Activated T-cell treated with anti-CD3 and anti-CD28 coated beads, Interleukin-2, amount 50 U/mL, for 48 hours (primary cell): ENCODE results near the gene SCO2.
A peak's percentile ranks its signal among the peaks of the same experiment; 100 is the strongest.

Source experiments
- DNase-seq, 2 experiments: peaks; one replicate each; pipeline ENCODE4 v3.0.0-alpha.2; 2020

The SCO2 gene

GRCh38 chr22:50518606-50519005, 6.8 kb downstream of the SCO2 start:
- DNase-seq: no peak

GRCh38 chr22:50517495-50518260, 7.7 kb downstream of the SCO2 start:
- DNase-seq: no peak

DNA sequence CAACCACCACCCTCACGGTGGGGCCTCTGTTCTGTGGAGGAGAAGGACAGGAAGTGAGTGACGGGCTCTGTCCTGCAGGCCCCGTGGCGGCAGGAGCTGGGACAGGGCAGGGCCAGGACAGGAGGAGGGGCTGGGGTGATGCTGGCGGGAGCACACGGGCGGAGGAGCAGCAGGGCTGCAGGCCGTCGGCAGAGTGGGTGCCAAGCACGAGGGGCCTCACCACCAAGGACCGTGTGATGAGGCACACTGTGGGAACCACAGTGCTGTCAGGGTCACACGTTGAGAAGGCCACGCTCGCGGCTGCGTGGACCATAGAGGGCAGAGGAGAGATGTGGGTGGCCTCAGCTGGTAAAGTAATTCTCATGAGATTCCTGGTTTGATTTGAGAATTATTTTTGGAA, 8.5 kb downstream of the SCO2 start:
- no peak for DNase-seq

DNA sequence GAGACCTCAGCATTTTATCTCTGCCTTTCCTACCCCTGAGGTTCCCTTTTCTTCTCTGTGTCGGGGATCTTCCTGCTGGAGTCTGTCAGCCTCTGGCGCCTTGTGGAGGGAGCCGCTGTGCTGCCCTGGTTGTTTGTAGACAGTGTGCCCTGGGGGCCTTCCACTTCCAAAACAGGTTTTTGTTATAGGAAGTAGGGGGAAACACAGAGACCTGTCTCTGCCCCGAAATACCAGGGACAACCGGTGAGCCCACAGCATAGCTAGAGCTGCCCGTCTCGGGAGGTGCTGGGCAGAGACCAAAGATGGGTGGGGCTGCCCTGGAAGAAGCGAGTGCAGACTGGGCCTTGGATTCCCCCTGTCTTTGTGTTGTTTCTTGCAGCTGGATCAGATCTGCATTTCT, 9.3 kb downstream of the SCO2 start:
- no peak for DNase-seq

GRCh38 chr22:50513175-50513574, 12.2 kb downstream of the SCO2 start:
- no peak for DNase-seq

GRCh38 chr22:50508897-50509296, 16.5 kb downstream of the SCO2 start:
- no peak for DNase-seq

DNA sequence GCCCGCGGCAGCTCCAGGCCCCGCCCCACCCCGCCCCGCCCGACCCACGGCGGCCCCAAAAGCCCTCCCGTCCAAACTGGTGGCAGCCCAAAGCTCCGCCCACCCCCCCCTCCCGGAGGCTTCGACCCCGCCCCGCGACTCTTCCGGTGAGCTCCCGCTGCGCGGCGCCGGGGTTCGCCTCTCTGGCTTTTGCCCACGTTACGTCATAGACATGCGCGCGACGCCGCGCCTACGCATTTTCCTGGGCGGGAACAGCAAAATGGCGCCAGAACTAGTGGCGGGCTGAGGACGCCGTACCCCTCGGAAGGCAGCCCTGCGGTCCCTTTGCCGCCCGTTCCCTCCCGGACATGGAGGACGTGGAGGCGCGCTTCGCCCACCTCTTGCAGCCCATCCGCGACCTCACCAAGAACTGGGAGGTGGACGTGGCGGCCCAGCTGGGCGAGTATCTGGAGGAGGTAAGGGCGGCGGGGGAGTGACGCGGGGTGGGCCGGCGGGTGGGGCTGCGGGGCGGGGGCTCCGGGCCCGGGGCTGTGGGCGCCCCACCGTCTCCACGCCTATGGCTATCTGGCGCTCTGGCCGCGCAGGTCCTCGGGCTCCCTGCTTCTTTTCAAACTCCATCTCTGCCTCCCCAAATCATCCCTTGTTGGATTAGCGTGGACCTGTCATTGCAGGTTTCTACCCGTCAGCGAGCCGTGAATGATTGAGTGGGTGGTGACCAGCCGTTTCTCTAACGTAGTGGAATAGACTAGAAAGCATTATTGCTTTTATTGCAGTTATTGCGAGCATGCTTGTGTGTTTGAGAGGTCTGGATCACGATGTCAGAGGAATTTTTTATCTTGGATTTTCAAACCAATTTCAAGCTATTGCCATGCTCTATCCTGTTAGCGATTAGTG, 17.2 kb downstream of the SCO2 start, which contains the start of gene NCAPH2:
NCAPH2 (plus strand) TSS at position 234 of the 894 bp plus-strand sequence; CDS start at position 348, 114 bp downstream.
- DNase-seq: peak; percentile 99

- peak; percentile 95 to 98 for DNase-seq
Observed at GRCh38 chr22:50507421-50507990, 17.9 kb downstream of the SCO2 start, which contains the start of gene LMF2. LMF2 (minus strand) TSS chr22:50507702; CDS start chr22:50507675, 27 bp downstream.

- no peak for DNase-seq
Observed at GRCh38 chr22:50506611-50507420, 18.6 kb downstream of the SCO2 start.

DNA sequence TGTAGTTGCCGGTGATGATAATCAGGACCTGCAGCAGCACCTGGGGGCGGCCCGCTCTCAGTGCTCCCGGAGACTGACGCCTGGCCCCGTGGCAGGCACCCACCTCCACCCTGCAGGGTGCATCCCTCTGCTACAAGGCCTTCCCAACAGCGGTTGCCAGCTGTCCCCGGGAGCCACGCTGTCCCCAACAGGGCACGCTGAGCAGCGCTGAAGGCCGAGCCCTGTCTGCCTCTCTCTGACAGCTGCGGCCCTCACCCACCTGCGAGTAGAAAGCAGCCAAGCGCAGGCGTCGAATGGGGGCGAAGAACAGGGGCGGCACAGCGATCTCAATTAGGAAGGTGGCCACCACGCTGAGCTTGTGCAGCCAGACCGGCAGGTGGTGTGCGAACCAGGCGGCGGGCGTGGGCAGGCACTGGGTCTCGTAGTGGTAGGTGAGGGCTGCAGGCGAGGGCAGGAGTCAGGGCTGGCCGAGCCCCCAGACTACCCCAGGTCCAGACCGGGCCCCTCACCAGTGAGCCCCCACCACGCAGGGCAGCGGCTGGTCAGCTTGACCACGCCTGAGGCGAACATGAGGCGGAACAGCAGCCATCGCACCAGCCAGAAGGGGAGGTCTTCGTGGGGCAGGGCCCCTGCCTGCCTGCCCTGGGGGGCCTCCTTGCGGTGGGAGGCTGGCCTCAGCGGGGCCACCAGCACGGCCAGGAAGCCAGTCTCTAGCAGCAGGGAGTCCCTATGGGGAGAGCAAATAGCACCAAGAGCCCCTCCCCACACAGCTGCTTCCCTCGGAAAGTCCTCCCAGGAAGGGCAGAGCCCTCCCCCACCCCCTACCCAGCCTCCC, 19.4 kb downstream of the SCO2 start:
- DNase-seq: no peak

- no peak for DNase-seq
Observed at GRCh38 chr22:50505276-50505775, 20.1 kb downstream of the SCO2 start.

DNA sequence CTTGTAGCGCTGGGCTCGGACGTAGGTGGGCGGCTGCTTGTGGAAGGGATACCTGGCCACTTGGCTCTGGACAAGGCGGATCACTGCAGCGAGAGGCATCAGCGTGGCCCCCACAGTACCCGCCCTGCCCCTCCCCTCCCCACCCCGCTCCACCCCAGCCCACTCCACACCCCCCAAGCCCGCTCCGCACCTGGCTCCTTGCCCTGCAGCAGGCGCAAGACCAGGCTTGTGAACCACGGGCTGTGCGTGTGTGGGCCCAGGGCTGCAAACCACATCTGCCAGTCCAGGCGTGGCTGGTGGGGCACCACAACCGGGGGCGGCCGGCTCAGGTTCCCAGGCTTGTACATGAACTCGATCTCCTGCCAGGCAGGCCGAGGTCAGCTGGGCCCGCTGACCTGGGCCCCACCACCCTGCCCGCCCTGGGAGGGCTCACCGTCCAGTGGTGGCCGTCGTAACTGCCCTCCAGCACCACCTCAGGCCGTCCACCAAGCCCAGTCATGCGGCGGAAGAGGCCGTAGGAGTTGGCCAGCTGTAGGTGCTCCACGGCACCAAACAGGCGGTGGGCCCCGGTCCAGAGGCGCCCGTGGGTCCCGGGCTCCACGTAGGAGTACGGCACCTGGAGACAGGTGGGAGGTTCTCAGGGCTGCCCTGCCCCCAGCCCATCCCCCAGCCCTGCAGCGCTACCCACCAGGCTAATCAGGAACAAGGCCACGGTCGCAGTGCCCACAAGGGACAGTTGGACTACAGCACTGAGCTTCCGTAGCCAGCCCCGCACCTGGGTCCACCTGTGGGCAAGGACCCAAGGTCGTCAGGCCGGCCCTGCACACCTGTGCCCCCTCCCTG, 20.8 kb downstream of the SCO2 start:
- DNase-seq: no peak

DNA sequence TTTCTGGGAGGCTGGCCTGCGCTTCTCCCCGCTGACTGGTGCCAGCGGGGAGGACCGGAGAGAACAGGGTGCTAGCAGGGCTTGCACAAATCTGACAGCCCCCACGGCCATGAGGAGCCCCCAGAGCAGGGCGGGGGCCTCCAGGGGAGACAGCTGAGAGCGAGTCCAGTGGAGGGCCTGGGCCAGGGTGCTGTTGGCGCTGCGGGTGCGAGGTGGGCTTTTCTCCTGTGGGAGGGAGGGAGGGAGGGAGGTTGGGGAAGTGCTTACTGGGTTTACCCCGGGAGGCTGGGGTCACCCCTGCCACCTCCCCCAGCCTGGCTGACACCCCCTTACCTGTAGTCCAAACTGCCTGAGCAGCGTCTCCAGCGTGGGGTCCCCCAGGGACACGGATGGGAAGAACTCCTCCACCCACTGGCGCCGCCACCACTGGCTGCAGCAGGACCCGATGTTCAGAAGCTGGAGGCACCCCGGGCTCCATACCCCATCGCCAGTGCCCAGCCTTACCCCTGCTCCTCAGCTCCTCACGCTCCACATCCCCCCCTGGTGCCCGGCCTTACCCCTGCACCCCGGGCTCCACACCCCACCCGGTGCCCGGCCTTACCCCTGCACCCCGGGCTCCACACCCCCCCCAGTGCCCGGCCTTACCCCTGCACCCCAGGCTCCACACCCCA, 21.8 kb downstream of the SCO2 start:
- DNase-seq: peak in 1 of 2 experiments; percentile 49

GRCh38 chr22:50502628-50503474, 22.5 kb downstream of the SCO2 start:
- DNase-seq: no peak

DNA sequence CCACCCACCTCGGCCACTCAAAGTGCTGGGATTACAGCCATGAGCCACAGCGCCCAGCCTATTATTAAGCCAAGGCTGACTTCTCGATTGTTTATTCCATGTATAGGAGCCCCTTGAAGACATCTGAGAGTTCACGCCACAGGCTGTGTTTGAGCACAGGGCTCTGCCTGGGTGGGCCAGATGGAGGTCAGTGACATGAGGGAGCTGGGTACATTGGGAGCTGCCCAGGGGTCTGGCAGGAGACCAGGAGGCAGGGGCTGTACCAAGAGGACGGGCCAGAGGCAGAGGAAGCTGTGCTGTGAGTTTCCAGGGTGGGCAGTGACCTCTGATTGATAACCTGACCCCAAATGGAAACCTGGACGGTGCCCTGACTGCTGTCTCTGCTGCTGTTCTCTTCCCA, 23.3 kb downstream of the SCO2 start:
- no peak for DNase-seq

DNA sequence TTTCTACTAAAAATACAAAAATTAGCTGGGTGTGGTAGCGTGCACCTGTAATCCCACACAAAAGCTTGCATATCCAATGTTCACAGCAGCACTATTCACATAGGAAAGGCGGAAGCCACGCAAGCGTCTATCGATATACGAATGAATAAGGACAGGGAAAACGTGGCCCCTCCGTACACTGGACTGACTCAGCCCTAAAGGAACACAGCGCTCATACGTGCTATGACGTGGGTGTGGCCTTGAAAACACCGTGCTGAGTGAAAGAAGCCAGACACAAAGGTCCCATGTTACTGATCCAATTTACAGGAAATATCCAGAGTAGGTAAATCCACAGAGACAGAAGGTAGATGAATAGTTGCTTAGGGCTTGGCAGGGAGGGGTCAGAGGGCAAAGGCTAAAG, 24.9 kb downstream of the SCO2 start:
- no peak for DNase-seq

DNA sequence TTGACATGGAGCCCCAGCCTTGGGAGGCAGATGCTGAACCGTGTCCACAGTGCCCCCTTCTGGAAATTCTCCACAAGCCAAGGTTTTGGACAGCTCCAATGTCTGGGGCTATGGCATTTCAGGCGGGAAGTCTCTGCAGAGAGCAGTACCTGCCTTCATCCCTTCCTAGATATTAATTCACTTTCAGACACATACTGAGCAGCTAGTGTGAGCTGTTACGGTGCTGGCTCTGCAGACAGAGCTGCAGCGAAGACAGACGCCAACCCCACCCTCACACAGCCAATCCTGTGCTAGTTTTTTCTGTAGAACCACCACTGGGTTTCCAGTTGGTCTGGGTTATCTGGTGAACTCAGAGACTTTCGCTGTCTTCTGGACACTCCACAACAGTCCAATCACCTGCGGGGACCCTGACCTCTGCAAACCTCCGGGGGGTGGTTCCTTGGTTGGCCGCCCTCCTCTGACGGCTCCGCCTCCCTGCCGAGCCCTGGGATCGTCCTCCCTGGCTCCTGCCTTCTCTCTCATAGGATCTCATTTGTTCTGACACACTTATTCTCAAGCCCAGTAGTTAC, 27.0 kb downstream of the SCO2 start:
- DNase-seq: peak; percentile 80 to 81

GRCh38 chr22:50497093-50497492, 28.3 kb downstream of the SCO2 start:
- DNase-seq: no peak
